Measurements from ENCODE around the gene MBTPS1.

- no peak for TF ChIP-seq GATA2 (IDR thresholded peaks at IDR 0.05; ENCODE audit: low read depth, low read length)
- no peak for TF ChIP-seq GATA3 (IDR thresholded peaks at IDR 0.05; ENCODE audit: low read depth, low read length)
These were observed 80.6 kb downstream of the MBTPS1 start for GRCh38 chr16:84036131-84036530.

Data from SH-SY5Y (cell line).